NB4 (cell line): ENCODE measurements around the gene CD69.

Experiments used
- DNase-seq: peaks from one replicate; pipeline ENCODE4 v3.0.0; 2010; ENCODE audit warnings: low read depth
- H3K4me3 ChIP-seq: one replicate; pipeline ENCODE4 v1.5.1; 2011; ENCODE audit warnings: mild to moderate bottlenecking, low read depth, low read length, moderate library complexity
- CTCF ChIP-seq: IDR thresholded peaks from one replicate; pipeline ENCODE4 v1.5.1; 2012; ENCODE audit warnings: low read depth, low read length
- MYC ChIP-seq: IDR thresholded peaks from 2 replicates; pipeline ENCODE4 v1.6.1; 2011; ENCODE audit warnings: low read depth, low read length
- POLR2A ChIP-seq: IDR thresholded peaks from 2 replicates; pipeline ENCODE4 v1.6.1; 2011; ENCODE audit warnings: mild to moderate bottlenecking; ENCODE audit not compliant: insufficient read length; ENCODE audit errors: extremely low read depth
- TF ChIP-seq, protein P1 (sequence below): IDR thresholded peaks from 2 replicates; pipeline ENCODE4 v1.6.1; 2011; ENCODE audit warnings: low read depth, low read length

CD69 gene

GRCh38 chr12:9711664-9712063 lies 49.0 kb downstream of the CD69 start:
- no peak for DNase-seq
- H3K4me3 ChIP-seq = no peak overlapping the region
- TF ChIP-seq, protein P1, sequence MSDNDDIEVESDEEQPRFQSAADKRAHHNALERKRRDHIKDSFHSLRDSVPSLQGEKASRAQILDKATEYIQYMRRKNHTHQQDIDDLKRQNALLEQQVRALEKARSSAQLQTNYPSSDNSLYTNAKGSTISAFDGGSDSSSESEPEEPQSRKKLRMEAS = no peak
- TF ChIP-seq CTCF = no peak
- no peak for TF ChIP-seq MYC
- no peak for TF ChIP-seq POLR2A

GRCh38 chr12:9710584-9711375 lies 49.9 kb downstream of the CD69 start:
- no peak for DNase-seq
- no peak overlapping the region for H3K4me3 ChIP-seq
- no peak for TF ChIP-seq CTCF
- no peak for TF ChIP-seq MYC
- TF ChIP-seq, protein P1 = no peak
- TF ChIP-seq POLR2A = no peak

DNA sequence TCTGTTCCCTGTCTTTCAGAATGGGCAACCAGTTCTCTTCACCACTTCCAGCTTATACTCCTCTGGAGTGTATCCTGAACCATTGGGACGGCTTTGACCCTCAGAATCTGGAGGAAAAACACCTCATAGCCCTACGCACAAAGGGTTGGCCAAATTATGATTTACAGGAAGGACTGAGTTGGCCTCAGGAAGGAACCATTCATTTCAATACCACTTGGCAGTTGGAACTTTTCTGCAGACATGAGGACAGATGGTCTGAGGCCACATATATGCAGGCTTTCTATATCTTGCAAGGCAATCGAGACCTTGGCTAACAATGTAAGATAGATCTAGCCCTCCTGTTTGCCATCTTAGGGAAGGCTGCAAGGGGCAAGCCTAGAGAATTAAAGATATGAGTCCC lies 51.8 kb downstream of the CD69 start:
- no peak for TF ChIP-seq POLR2A
- TF ChIP-seq, protein P1 = no peak
- no peak overlapping the region for H3K4me3 ChIP-seq
- DNase-seq = no peak

GRCh38 chr12:9707864-9708808 lies 52.6 kb downstream of the CD69 start:
- DNase-seq = peak; percentile 68
- H3K4me3 ChIP-seq = no peak overlapping the region
- TF ChIP-seq CTCF (peak; percentile 65), POLR2A (no peak)
- TF ChIP-seq, protein P1 = no peak

GRCh38 chr12:9707356-9707755 lies 53.3 kb downstream of the CD69 start:
- peak; percentile 26 for DNase-seq
- TF ChIP-seq MYC (no peak), CTCF (no peak), POLR2A (no peak)
- TF ChIP-seq, protein P1 = no peak
- H3K4me3 ChIP-seq = no peak overlapping the region
